NCI-H1048 (cell line): ENCODE measurements around the gene SRPRA.
"Not testable (repeated sequence)": the region's sequence is repeated elsewhere in the genome, so short reads cannot be mapped to it uniquely, and the experiment has no call there.

ENCODE experiments used
- DNase-seq: peaks from one replicate; lab custom pipeline; 2025; lab: John Stamatoyannopoulos, UW

Gene SRPRA

GRCh38 chr11:126268708-126269579, at the start of gene SRPRA, which contains the start of gene FOXRED1:
TSS of gene SRPRA (minus strand) at chr11:126268895. CDS start at chr11:126268804, 91 bp downstream.
TSS of gene FOXRED1 (plus strand) at chr11:126269154. CDS start at chr11:126269207, 53 bp downstream.
- DNase-seq, result peak; percentile 95

GRCh38 chr11:126317756-126318573, 49.3 kb upstream of the SRPRA start:
- DNase-seq, result no peak

- DNase-seq, result no peak
Observed at GRCh38 chr11:126317432-126317755, 48.7 kb upstream of the SRPRA start.

GRCh38 chr11:126313826-126314225, 45.1 kb upstream of the SRPRA start:
- no peak for DNase-seq

GRCh38 chr11:126312961-126313360, 44.3 kb upstream of the SRPRA start:
- DNase-seq, result no peak

GRCh38 chr11:126311401-126312291, 43.0 kb upstream of the SRPRA start:
- DNase-seq, result no peak

GRCh38 chr11:126310992-126311310, 42.3 kb upstream of the SRPRA start:
- no peak for DNase-seq

- DNase-seq, result peak; percentile 55
Observed at GRCh38 chr11:126310200-126310991, 41.7 kb upstream of the SRPRA start.

- not testable (repeated sequence) for DNase-seq
Observed at GRCh38 chr11:126308771-126309170, 40.1 kb upstream of the SRPRA start.

- DNase-seq, result peak; percentile 74
Observed at GRCh38 chr11:126308271-126308671, 39.6 kb upstream of the SRPRA start.

GRCh38 chr11:126307706-126308105, 39.0 kb upstream of the SRPRA start:
- DNase-seq, result no peak

- no peak for DNase-seq
Observed at GRCh38 chr11:126305699-126306098, 37.0 kb upstream of the SRPRA start.

- no peak for DNase-seq
Observed at GRCh38 chr11:126304457-126305075, 35.9 kb upstream of the SRPRA start.

GRCh38 chr11:126303623-126304456, 35.1 kb upstream of the SRPRA start, which contains the start of gene DCPS:
TSS of gene DCPS (plus strand) at chr11:126304060. CDS start at chr11:126304081, 21 bp downstream.
- DNase-seq, result peak; percentile 76

GRCh38 chr11:126297004-126297403, 28.3 kb upstream of the SRPRA start:
- no peak for DNase-seq

- no peak for DNase-seq
Observed at GRCh38 chr11:126293726-126294125, 25.0 kb upstream of the SRPRA start.

GRCh38 chr11:126290887-126291286, 22.2 kb upstream of the SRPRA start:
- no peak for DNase-seq

- no peak for DNase-seq
Observed at GRCh38 chr11:126288237-126288636, 19.5 kb upstream of the SRPRA start.

- peak; percentile 75 for DNase-seq
Observed at GRCh38 chr11:126284829-126285228, 16.1 kb upstream of the SRPRA start.
